ENCODE data around the gene RAPGEF4. TPM values are rescaled to one million over a fixed set of nuclear protein-coding genes. Genes with fewer than 3 reads are reported as not detected.

RAPGEF4 gene
- total RNA-seq, 4 donors from 2014 or later, result 3.6 to 12.0 (median 6.7) TPM

DNA sequence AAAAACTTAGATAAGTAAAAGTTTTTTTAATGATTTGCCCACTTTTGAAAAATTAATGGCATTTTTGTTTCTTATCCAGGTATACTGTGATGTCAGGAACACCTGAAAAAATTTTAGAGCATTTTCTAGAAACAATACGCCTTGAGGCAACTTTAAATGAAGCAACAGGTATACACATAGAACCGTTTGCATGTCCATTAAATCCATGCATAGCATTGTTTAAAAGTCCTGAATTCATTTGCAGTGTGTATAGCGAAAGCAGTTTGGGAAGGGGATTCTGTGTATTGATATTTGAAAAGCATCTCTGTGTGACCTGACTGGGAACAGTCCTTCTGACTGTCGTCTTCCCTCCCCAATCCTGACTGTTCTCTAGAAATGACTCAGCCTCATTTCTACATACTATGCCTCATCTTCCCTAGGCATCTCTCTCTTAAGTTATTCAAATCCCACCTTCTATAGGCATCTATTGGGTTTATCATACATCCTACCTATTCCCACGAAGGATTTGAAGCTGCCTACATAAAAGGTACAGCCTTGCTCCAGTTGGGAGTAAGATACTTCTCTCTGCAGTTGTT is 260.8 kb downstream of the RAPGEF4 start:
- WGBS, 2 donors, result 65 to 68% methylated on average over 5 of the region's 5 CpGs
- peak overlapping the region in 1 of 4 donors; percentile 55 for H3K27ac ChIP-seq

DNA sequence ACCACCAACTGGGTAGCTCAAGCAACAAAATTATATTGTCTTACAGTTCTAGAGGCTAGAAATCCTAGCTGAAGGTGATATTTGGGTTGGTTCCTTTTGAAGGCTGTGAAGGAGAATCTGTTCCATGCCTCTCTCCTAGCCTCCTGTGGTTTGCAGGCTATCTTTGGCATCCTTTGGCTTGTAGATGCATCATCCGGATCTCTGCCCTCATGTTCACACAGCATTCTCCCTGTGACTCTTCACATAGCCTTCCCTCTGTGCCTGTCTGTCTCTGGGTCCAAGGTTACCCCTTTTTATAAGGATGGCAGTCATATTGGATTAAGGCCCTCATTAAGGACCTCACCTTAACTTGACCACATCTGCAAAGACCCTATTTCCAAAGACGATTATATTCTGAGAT is 261.4 kb downstream of the RAPGEF4 start:
- no peak overlapping the region for H3K27ac ChIP-seq

More for the DNA sequence above, 260.8 kb downstream of the RAPGEF4 start:
- Histone ChIP-seq H3K27me3 (no peaks in the 10 kb centered on the region), H3K9me3 (no peaks in the 10 kb centered on the region), H3K36me3 (no peaks in the 10 kb centered on the region), H3K4me1 (peaks cover 0 to 19% (median 0%) of the 10 kb centered on the region in 4 donors), H3K4me3 (no peak overlapping the region)
- DNase-seq (ENCODE audit: low spot score in 2 of 2), result no peak
- TF ChIP-seq POLR2A (IDR thresholded peaks at IDR 0.05) (no peak), EP300 (IDR thresholded peaks at IDR 0.05) (no peak)
- TF ChIP-seq, protein P1, sequence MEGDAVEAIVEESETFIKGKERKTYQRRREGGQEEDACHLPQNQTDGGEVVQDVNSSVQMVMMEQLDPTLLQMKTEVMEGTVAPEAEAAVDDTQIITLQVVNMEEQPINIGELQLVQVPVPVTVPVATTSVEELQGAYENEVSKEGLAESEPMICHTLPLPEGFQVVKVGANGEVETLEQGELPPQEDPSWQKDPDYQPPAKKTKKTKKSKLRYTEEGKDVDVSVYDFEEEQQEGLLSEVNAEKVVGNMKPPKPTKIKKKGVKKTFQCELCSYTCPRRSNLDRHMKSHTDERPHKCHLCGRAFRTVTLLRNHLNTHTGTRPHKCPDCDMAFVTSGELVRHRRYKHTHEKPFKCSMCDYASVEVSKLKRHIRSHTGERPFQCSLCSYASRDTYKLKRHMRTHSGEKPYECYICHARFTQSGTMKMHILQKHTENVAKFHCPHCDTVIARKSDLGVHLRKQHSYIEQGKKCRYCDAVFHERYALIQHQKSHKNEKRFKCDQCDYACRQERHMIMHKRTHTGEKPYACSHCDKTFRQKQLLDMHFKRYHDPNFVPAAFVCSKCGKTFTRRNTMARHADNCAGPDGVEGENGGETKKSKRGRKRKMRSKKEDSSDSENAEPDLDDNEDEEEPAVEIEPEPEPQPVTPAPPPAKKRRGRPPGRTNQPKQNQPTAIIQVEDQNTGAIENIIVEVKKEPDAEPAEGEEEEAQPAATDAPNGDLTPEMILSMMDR (IDR thresholded peaks at IDR 0.05), result no peak

DNA sequence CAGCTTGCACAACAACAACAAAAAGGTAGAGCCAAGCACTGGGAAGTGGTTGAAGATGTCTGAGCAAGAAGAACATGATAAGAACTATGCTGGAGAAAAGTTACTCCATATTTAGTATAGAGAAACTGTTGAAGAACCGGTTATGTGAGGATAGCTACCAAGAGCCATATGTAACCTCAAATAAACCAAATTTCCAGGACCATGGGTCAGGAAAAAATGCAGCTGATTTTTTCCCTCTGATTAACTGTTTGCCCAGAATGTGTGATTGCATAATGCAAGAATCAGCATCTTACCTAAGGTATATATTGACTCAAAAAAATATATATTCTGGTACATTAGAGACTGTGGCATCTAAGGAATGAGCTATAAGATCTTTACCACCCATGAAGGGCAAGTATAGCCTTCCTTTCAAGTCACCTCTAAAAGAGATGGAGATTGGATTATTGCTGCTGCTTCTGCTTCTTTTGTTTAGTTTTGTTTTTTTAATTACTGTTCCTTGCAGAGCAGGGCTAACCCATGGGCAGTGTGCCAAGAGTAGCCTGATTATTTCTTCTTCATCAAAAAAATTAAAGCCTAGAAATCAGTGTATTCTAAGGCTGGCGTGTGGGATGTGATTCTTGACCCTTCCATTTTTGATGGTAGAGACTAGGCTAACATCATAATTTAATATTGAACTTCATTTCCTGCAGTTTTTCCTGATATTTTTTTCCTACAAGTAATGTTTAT is 263.1 kb downstream of the RAPGEF4 start:
- Histone ChIP-seq H3K4me1 (peaks cover 0 to 27% (median 0%) of the 10 kb centered on the region in 4 donors), H3K27me3 (no peaks in the 10 kb centered on the region), H3K36me3 (no peaks in the 10 kb centered on the region), H3K4me3 (no peak overlapping the region), H3K27ac (no peak overlapping the region), H3K9me3 (no peaks in the 10 kb centered on the region)
- 85 to 91% methylated on average over 2 of the region's 2 CpGs for WGBS, 2 donors
- TF ChIP-seq, protein P1 (IDR thresholded peaks at IDR 0.05), result no peak
- no peak for DNase-seq (ENCODE audit: low spot score in 2 of 2)

More for the DNA sequence above, 261.4 kb downstream of the RAPGEF4 start:
- no peak for DNase-seq (ENCODE audit: low spot score in 2 of 2)
- no peaks in the 10 kb centered on the region for H3K9me3 ChIP-seq
- 80 to 83% methylated on average over 2 of the region's 2 CpGs for WGBS, 2 donors
- no peaks in the 10 kb centered on the region for H3K36me3 ChIP-seq
- H3K4me1 ChIP-seq, result peaks cover 0 to 19% (median 0%) of the 10 kb centered on the region in 4 donors
- no peak for TF ChIP-seq POLR2A (IDR thresholded peaks at IDR 0.05)
- TF ChIP-seq, protein P1 (IDR thresholded peaks at IDR 0.05), result no peak
- TF ChIP-seq EP300 (IDR thresholded peaks at IDR 0.05), result no peak
- H3K27me3 ChIP-seq, result no peaks in the 10 kb centered on the region
- H3K4me3 ChIP-seq, result no peak overlapping the region

DNA sequence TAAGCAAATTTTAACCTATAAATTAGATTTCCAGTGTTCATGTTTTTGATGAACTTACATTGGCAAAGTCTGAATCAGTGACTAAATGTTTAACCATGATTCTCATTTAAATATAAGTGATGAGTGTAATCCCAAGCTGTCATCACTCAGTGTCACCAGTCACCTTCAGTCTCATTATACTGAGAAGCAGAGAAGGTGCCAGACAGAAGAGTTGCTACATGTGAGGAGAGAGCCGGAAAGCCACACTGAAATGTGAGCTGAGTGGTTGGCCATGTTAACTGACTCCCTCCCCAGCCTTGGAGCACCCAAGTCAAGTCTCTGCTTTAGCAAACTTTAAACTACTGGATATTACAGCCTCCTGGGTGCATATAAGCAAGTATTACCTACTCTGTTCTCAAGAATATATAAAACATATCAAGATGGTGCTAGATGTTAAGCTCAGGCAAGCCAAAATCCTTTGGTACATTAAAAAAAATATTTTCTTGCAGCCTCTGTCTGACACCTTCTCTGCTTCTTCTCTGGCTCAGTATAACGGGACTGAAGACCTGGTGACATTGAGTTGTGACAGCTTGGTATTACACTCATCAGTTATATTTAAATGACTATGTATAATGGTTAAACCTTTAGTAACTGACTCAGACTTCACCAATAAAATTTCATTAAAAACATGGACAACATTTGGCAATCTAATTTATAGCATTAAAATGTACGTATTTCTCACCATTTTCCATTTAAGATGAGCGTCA is 264.2 kb downstream of the RAPGEF4 start:
- no peak overlapping the region for H3K4me3 ChIP-seq
- H3K27ac ChIP-seq, result no peak overlapping the region
- H3K36me3 ChIP-seq, result no peaks in the 10 kb centered on the region
- no peaks in the 10 kb centered on the region for H3K27me3 ChIP-seq
- DNase-seq (ENCODE audit: low spot score in 2 of 2), result no peak
- H3K4me1 ChIP-seq, result peaks cover 0 to 27% (median 0%) of the 10 kb centered on the region in 4 donors
- TF ChIP-seq POLR2A (IDR thresholded peaks at IDR 0.05), result no peak
- TF ChIP-seq EP300 (IDR thresholded peaks at IDR 0.05), result no peak
- TF ChIP-seq, protein P1 (IDR thresholded peaks at IDR 0.05), result no peak
- whole genome bisulfite sequencing, 2 donors, result 91 to 93% methylated on average over 4 of the region's 4 CpGs
- H3K9me3 ChIP-seq, result no peaks in the 10 kb centered on the region

Data from tibial nerve (tissue), 4 donors.